HK-2 (cell line): ENCODE data around the gene ZDHHC1.
A peak's percentile ranks its signal among the peaks of the same experiment; 100 is the strongest.
"Not testable (repeated sequence)": the region's sequence is repeated elsewhere in the genome, so short reads cannot be mapped to it uniquely, and the experiment has no call there.

ENCODE experiments used
- DNase-seq: peaks from one replicate; pipeline ENCODE4 v3.0.0-alpha.2; 2018; ENCODE audit not compliant: unreplicated experiment

The ZDHHC1 gene

DNA sequence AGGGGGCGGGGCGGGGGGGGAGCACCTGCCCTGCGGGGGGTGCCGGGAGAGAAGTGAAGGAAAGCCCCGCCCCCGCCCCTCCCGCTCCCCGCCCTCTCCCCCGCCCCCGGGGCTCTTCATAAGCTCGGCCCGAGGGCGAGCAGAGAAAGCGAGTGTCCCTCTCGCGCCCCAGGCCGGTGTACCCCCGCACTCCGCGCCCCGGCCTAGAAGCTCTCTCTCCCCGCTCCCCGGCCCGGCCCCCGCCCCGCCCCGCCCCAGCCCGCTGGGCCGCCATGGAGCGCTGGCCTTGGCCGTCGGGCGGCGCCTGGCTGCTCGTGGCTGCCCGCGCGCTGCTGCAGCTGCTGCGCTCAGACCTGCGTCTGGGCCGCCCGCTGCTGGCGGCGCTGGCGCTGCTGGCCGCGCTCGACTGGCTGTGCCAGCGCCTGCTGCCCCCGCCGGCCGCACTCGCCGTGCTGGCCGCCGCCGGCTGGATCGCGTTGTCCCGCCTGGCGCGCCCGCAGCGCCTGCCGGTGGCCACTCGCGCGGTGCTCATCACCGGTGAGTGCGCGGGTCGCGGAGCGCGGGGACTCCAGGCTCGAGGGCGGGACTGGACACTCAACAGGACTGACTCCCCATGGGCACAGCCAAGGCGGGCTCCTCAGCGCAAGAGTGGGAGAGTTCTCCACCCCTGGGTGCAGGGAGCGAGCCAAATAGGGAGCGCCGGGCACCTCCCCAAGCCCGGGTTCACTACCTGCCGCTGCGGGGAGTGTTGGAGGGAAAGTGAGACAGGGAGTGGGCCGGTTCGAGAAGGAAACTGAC lies 14.9 kb upstream of the ZDHHC1 start, which contains the start of gene HSD11B2:
TSS of gene HSD11B2 (plus strand) at position 145 of the 798 bp plus-strand sequence. CDS start at position 273, 128 bp downstream.
- peak; percentile 71 for DNase-seq

DNA sequence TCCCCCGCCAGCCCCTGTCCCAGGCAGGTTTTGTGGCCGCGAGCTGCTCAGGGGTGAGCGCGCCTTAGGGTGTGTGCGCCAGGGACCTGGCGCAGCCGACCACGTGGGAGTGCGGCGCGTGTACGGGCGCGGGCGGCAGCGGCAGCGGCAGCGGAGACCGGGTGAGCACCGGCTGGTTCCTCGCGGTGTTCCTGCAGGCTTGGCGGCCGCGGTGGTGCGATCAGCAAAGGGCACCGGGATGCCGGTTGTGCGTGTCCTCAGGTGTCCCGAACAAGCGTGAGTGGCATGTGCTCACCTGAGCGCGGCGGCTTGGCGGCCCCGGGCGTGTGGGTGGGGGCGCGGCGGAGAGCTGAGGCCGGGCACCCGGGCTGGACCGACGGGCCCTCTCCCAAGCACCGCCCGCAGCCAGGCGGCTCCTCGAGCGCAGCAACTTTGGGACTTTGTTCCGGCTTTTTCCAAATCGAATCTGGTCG lies 14.3 kb upstream of the ZDHHC1 start:
- DNase-seq, result no peak

DNA sequence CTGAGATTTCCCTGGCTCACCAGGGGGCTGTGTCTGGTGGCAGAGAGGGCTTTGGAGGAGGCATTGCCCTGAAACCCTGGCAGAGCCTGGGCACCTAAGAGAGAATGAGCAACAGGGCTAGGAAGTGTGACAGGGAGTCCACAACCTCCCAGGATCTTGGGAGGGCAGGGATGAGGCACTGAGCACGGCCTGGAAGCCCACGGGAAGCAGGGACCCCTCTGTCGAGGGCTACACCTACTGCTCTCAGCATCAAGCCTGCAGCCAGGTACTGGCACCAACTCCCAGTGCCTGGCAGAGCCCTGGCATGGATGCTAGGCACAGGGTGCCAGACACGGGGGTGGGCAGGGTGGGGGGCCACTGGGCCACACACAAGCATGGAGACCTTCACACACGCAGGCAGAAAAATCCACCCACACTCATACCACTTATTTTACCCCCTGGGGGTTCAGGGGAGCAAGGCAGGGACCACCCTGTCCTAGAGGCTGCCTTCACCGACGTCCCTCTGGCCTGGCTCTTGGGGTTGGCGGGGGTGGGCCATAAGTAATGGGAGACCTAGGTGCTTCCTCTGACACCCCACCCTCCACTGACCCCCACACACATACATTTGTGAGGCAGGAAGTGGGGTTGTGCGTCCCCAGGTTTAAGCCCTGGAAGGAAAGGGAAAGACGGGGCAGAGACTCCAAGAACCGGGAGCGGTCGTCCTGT lies 13.7 kb upstream of the ZDHHC1 start:
- DNase-seq, result no peak

GRCh38 chr16:67429053-67429798 lies 12.9 kb upstream of the ZDHHC1 start:
- no peak for DNase-seq

DNA sequence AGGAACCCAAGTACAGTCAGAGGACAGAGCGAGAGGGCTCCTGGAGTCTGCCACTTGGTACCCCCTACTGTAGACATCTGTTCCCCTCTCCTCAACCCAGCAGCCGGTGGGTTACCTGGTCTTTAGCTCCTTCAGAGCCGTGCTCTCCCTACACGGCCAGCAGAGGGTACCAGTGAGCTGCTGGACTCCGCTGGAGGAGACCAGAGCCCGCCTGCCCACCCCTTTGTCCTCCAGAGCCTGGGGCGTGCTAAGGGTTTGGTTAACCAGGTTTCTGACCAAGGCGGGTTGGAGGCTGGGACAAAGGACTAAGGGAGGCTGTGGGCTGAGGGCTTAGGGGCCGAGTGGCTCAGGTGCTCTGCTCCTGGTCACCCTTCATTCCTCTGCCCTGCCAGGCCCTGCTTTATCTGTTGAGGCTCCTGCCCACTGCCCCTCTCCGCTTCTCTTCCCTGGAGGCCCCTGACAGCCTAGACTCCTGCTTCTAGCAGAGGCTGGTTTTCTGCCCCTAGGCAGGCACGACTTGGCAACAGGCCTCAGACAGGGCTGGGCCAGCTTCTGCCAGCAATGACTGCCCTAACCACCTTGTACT lies 12.0 kb upstream of the ZDHHC1 start:
- DNase-seq, result peak; percentile 72

- DNase-seq, result no peak
Observed at GRCh38 chr16:67426950-67427349, 10.7 kb upstream of the ZDHHC1 start.

DNA sequence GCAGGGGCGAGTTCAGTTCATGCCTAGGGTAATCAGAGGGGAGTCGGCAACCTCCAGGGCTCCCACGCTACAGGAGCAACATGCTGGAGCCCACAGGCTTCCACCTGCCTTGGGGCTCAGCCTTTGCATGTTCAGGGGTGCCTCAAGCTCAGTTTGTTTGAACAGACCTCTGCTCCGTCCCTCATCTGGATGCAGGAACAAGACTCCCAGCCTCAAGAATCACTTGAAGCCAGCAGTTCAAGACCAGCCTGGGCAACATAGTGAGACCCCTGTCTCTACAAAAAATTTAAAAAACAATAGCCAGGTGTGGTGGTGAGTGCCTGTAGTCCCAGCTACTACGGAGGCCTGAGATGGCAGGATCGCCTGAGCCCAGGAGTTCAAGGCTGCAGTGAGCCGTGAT lies 9.7 kb upstream of the ZDHHC1 start:
- no peak for DNase-seq

DNA sequence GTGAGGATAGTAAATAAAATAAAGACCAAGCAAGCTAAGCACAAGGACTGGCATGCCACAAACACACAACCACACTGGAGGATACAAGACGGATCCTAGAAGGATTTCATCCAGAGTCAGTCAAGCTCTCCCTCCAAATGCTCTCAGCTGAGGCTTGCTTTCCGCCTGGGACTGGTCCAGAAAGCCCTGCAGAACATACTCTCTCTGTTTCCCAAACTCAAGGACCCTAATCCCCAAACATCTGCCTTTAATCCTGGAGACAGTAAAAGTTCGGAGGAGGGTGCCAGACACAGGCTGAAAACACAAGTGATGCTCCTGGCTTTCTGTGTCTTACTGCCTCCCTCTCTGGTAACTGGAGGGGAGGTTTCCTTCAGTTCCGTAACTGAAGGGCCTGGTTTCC lies 9.3 kb upstream of the ZDHHC1 start:
- no peak for DNase-seq

- no peak for DNase-seq
Observed at GRCh38 chr16:67425061-67425460, 8.8 kb upstream of the ZDHHC1 start.

DNA sequence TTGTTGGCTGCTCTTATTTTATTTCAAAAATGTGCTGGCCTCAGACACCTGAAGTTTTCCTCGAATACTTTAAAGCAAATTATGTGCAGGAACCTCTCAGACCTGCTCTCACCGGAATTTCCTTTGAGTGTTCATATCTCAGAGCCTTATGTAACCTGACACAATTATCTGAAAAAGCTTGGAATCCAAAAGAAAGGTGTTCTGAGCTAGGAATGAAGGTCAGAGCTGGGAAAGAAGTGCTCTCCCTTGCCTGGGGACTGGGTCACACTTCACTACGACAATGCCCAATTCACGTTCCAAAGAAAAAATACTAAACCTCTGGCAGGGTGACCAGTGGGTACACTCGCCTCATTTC lies 8.0 kb upstream of the ZDHHC1 start:
- no peak for DNase-seq

DNA sequence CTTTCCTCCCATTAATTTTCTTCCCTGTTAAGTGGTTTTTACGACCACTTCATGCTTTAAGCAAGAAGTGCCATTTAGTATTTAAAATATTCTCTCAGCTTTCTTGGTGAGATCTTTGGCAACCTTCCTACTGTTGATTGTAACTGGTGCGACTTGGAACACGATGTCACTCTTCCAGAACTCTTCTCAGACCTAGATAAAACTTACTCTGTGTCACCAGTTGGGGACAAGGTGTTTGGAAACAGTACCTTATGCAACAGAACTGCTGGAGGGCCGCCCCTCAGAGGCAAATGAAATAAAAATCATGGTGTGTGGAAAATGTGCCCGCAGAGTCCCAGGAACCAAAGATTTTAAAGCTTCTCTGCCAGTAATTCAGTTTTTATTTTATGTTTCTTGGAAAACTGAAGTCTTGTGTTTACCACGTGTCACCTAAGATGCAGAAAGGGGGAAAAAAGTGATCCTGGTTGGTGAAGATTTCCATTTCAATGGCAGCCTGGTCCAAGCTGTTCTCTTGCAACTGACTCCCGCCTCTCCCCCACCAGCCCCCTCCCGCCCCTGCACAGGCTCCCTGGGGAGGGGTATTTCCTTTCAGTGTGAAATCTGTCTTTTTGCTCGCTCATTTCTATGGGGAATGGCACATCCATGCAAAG lies 7.5 kb upstream of the ZDHHC1 start:
- DNase-seq, result no peak

GRCh38 chr16:67423015-67423414 lies 6.7 kb upstream of the ZDHHC1 start:
- no peak for DNase-seq

- DNase-seq, result no peak
Observed at GRCh38 chr16:67421030-67421429, 4.8 kb upstream of the ZDHHC1 start.

DNA sequence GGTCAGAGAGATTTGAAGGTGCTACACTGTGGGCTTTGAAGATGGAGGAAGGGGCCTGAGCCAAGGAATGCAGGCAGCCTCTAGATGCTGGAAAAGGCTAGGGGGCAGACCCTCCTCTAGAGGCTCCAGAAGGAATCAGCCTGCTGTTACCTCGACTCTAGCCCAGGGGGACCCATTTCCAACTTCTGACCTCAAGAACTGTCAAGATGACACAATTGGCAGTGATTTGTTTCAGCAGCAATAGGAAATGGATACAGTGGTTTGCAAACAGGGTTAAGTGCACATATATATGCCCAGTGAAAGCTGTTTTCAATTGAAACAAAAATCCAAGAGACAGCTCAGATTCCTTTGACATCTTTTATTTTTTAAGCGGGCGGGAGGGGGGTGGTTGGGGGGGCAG lies 3.7 kb upstream of the ZDHHC1 start:
- no peak for DNase-seq

- no peak for DNase-seq
Observed at GRCh38 chr16:67419502-67419901, 3.2 kb upstream of the ZDHHC1 start.

DNA sequence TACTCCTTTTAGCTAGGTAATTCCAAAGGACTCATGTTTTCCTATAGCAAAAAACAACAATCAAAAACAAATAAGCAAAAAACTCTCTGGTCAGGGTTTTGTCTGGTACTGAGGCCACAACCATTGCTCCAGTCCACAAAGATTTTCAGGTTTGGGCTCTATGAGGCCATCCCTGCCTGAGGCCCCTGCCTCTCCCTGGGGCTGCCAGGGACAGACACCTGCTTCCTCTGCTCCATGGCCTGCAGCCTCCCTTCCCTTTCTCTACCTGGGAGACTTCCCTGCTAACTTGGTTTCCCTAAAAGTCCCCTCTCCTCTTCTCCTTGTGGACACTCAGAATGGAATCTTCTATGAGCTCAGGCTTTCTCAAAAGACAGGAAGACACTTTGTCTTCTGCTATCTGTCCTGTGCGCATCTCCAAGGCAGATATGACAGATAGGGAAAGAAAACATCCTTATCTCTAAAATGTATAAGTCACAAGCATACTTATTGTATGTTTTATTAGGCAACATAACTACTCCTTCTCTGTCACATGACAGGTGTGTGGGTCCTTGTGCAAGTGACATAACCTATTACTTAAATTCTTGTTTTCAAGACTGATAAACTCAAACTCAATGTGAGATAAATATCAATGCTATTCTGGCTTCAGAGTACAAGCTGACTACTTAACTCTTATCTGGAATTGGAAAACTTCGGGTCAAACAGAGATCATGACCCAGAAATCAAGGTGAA lies 1.2 kb upstream of the ZDHHC1 start:
- no peak for DNase-seq

DNA sequence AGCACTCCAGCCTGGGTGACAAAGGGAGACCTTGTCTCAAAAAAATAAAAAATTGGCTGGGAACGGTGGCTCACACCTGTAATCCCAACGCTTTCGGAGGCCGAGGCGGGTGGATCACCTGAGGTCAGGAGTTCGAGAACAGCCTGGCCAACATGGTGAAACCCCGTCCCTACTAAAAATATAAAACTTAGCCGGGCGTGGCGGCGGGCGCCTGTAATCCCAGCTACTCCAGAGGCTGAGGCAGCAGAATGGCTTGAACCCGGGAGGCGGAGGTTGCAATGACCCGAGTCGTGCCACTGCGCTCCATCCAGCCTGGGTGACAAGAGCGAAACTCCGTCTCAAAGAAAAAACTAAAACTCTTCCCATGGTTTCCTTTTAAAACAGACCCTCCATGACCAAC lies 856 bp downstream of the ZDHHC1 start:
- DNase-seq, result not testable (repeated sequence)

GRCh38 chr16:67413978-67414911 lies 2.0 kb downstream of the ZDHHC1 start:
- no peak for DNase-seq

GRCh38 chr16:67412294-67412693 lies 4.0 kb downstream of the ZDHHC1 start:
- DNase-seq, result no peak

GRCh38 chr16:67411339-67411738 lies 4.9 kb downstream of the ZDHHC1 start:
- no peak for DNase-seq
